GM12878 (cell line): ENCODE data around the gene PTPRN2. TPM values are rescaled to one million over a fixed set of nuclear protein-coding genes. Genes with fewer than 3 reads are reported as not detected.

Experiments used
- ATAC-seq: fragments of 200-7000 bp; cut with Tn5 transposase; 3 replicates; pipeline ENCODE4 v1.9.1; 2020; ENCODE audit warnings: mild to moderate bottlenecking, moderate library complexity
- BruUV-seq: library from RNA; stranded (reverse); fragments of 400-500 nt; replicated peaks from 2 replicates; lab custom pipeline; 2021; lab: Mats Ljungman, UMichigan
- CTCF ChIA-PET: fragments of 300-600 bp; sonication (Branson Sonifier 250); formaldehyde crosslinking; extraction: SDS; loops from one replicate; lab custom pipeline; 2021; ENCODE audit warnings: inconsistent platforms; lab: Yijun Ruan, JAX
- POLR2A ChIA-PET: fragments of 350-600 bp; formaldehyde crosslinking; extraction: SDS; loops from one replicate; lab custom pipeline; 2021; ENCODE audit warnings: inconsistent platforms; lab: Charles Lee
- RAD21 ChIA-PET: fragments of 300-600 bp; sonication (Branson Sonifier 250); formaldehyde crosslinking; loops from one replicate; lab custom pipeline; 2023; ENCODE audit warnings: antibody characterized with exemption; ENCODE audit not compliant: unreplicated experiment; lab: Charles Lee
- SMC1A ChIA-PET: fragments of 300-600 bp; sonication (Branson Sonifier 250); formaldehyde crosslinking; loops from one replicate; lab custom pipeline; 2023; ENCODE audit not compliant: unreplicated experiment, uncharacterized antibody; lab: Charles Lee
- DNase-seq: peaks from one replicate; pipeline ENCODE4 v3.0.0-alpha.2; 2011; ENCODE audit warnings: low read depth, low spot score
- FAIRE-seq: peaks from 3 replicates; lab custom pipeline; 2011; peaks lifted over from hg19 to GRCh38; lab: Jason Lieb, UNC
- H2AFZ ChIP-seq: 2 replicates; pipeline ENCODE4 v1.6.0; 2011; ENCODE audit warnings: low read depth, low read length, control low read depth; ENCODE audit not compliant: control insufficient read depth
- H3K27ac ChIP-seq: 2 replicates; pipeline ENCODE4 v1.5.1; 2011; ENCODE audit warnings: control low read depth; ENCODE audit not compliant: control insufficient read depth, insufficient read depth
- H3K27me3 ChIP-seq, 2 experiments: replicated peaks in 1 of 2; 2 replicates each; pipeline versions ENCODE4 v1.6.0 to v1.6.1; 2011; ENCODE audit warnings: low read length in 1 of 2; ENCODE audit not compliant: control insufficient read depth in 2 of 2, insufficient read depth in 2 of 2
- H3K36me3 ChIP-seq, 2 experiments: 2 replicates each; pipeline ENCODE4 v1.5.1; 2011; ENCODE audit warnings: low read length in 1 of 2; ENCODE audit not compliant: control insufficient read depth in 2 of 2, insufficient read depth in 2 of 2
- H3K4me1 ChIP-seq: 2 replicates; pipeline ENCODE4 v1.6.1; 2011; ENCODE audit warnings: mild to moderate bottlenecking, low read length, moderate library complexity, mixed read lengths; ENCODE audit not compliant: control insufficient read depth, insufficient read depth
- H3K4me2 ChIP-seq: 2 replicates; pipeline ENCODE4 v1.6.0; 2011; ENCODE audit warnings: control low read depth; ENCODE audit not compliant: control insufficient read depth, insufficient read depth
- H3K4me3 ChIP-seq: fragments of 200-600 bp; sonication (generic); 2 replicates; pipeline ENCODE4 v1.5.1; 2016
- H3K79me2 ChIP-seq: 2 replicates; pipeline ENCODE4 v1.6.0; 2011; ENCODE audit warnings: low read length; ENCODE audit not compliant: control insufficient read depth, insufficient read depth
- H3K9ac ChIP-seq: 2 replicates; pipeline ENCODE4 v1.8.0; 2011; ENCODE audit warnings: low read length, control low read depth, mixed read lengths; ENCODE audit not compliant: control insufficient read depth, insufficient read depth
- H3K9me3 ChIP-seq: replicated peaks from 3 replicates; pipeline ENCODE4 v1.5.1; 2011; ENCODE audit warnings: mild to moderate bottlenecking, low read length; ENCODE audit not compliant: control insufficient read depth, insufficient read depth
- H4K20me1 ChIP-seq: 2 replicates; pipeline ENCODE4 v1.6.0; 2011; ENCODE audit not compliant: control insufficient read depth, insufficient read depth
- ATF3 ChIP-seq: IDR thresholded peaks from 2 replicates; pipeline ENCODE4 v1.6.1; 2011; ENCODE audit warnings: low read depth, mild to moderate bottlenecking, low read length, moderate library complexity, borderline replicate concordance; ENCODE audit errors: extremely low read depth
- EED ChIP-seq: sonication (generic); IDR thresholded peaks from 2 replicates; pipeline ENCODE4 v1.6.1; 2016; ENCODE audit warnings: antibody characterized with exemption, low read depth
- EGR1 ChIP-seq, 2 experiments: IDR thresholded peaks; 1 replicate in 1 of 2; 2 replicates in 1 of 2; pipeline ENCODE4 v1.6.1; 2011 to 2012; ENCODE audit warnings: low read depth in 2 of 2, low read length in 2 of 2, borderline replicate concordance in 1 of 2, mild to moderate bottlenecking in 1 of 2, moderate library complexity in 1 of 2
- EP300 ChIP-seq, 2 experiments: fragments of 150-350 bp in 1 of 2; IDR thresholded peaks; 2 replicates each; pipeline ENCODE4 v1.6.1; 2011 to 2012; ENCODE audit warnings: low read depth in 2 of 2, low read length in 2 of 2, borderline replicate concordance in 1 of 2, improper control_type of control experiment in 1 of 2, inconsistent platforms in 1 of 2; ENCODE audit not compliant: control insufficient read depth in 1 of 2
- IRF5 ChIP-seq: fragments of 450-650 bp; IDR thresholded peaks from 2 replicates; pipeline ENCODE4 v1.6.1; 2017; ENCODE audit warnings: borderline replicate concordance
- NBN ChIP-seq: fragments of 450-650 bp; IDR thresholded peaks from 2 replicates; pipeline ENCODE4 v1.6.1; 2016
- NFXL1 ChIP-seq: fragments of 450-650 bp; IDR thresholded peaks from 2 replicates; pipeline ENCODE4 v1.6.1; 2017; ENCODE audit warnings: antibody characterized with exemption, mild to moderate bottlenecking, borderline replicate concordance
- RAD21 ChIP-seq: IDR thresholded peaks from 2 replicates; pipeline ENCODE4 v1.6.1; 2011; ENCODE audit warnings: mild to moderate bottlenecking, low read depth, low read length, moderate library complexity; ENCODE audit not compliant: insufficient read depth
- REST ChIP-seq: IDR thresholded peaks from 2 replicates; pipeline ENCODE4 v1.6.1; 2012; ENCODE audit warnings: mild to moderate bottlenecking, low read depth, low read length
- SP1 ChIP-seq: IDR thresholded peaks from one replicate; pipeline ENCODE4 v1.6.1; 2011; ENCODE audit warnings: low read depth, low read length
- TBL1XR1 ChIP-seq: IDR thresholded peaks from 2 replicates; pipeline ENCODE4 v1.6.1; 2012; ENCODE audit warnings: low read depth, low read length, improper control_type of control experiment
- WGBS: methylation state at CpG from one replicate; pipeline ENCODE4 v1.1.6; 2016; ENCODE audit warnings: low lambda C conversion rate; ENCODE audit not compliant: insufficient replicate concordance, insufficient coverage; ENCODE audit errors: missing lambda C conversion rate; 5-methylcytosine and 5-hydroxymethylcytosine counted together
- in situ Hi-C: fragments of 300-500 bp; cut with MboI; formaldehyde crosslinking; loops from 9 replicates; pipeline ENCODE4 v1.14.3; 2018; ENCODE audit warnings: mixed read lengths
- intact Hi-C: fragments of 100-400 bp; cut with micrococcal nuclease; formaldehyde crosslinking; loops from one replicate; pipeline ENCODE4 v1.14.2; 2022; ENCODE audit not compliant: unreplicated experiment
- polyA plus RNA-seq, 11 experiments: library from polyadenylated mRNA; depleted of rRNA in 4 of 11; unstranded in 6 of 11; stranded (reverse) in 5 of 11; fragments of >200 nt; fragmentation: Nextera tagmentation in 4 of 11; fragmentation: Illumina TruSeq in 1 of 11; extraction: Ambion mirVana in 4 of 11; extraction: Trizol in 1 of 11; gene quantifications; 1 replicate in 1 of 11; 2 replicates in 10 of 11; pipeline versions ENCODE4 v1.2.1 to v1.2.3, GENCODE V29; 2011 to 2016; ENCODE audit warnings: inconsistent platforms in 2 of 11, missing spikeins in 2 of 11, low read depth in 1 of 11
- total RNA-seq, 4 experiments: library from RNA; depleted of rRNA in 3 of 4; stranded (reverse); fragments of >200 nt in 3 of 4; fragmentation: Illumina TruSeq in 1 of 4; extraction: Trizol in 1 of 4; gene quantifications; 2 replicates each; pipeline versions ENCODE4 v1.2.1 to v1.2.3, GENCODE V29; 2013 to 2021
- TF ChIP-seq, protein P1 (sequence below): fragments of 150-350 bp; IDR thresholded peaks from 2 replicates; pipeline ENCODE4 v1.6.1; 2016; ENCODE audit warnings: low read depth, low read length
- TF ChIP-seq, protein P2 (sequence below): IDR thresholded peaks from 2 replicates; pipeline ENCODE4 v1.6.1; 2012; ENCODE audit warnings: low read depth, low read length, improper control_type of control experiment

The PTPRN2 gene
- total and polyA plus RNA-seq, 10 of the 15 experiments (the other 5 are each of a cell fraction or from before 2014, with no cell fraction given) = 5.4 TPM; not detected in 9

DNA sequence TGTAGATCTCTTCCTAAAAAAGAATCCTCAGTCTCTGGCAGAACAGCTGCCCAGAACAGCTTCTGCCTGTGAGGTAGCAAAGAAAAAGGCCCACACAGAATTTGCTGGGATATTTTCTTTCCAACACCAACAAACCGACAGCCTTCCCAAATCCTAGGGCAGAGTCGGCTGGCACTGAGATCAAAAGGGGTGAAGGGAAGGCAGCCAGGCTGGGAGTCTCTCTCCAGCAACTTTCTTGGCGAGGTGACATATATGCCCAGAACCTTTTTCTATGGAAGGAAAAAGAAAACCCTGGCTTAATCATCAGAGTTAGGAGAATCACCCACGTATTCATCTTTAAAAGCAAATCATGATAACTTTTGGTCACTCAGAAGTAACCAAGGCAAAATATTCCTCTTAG is 971.2 kb downstream of the PTPRN2 start (continued):
- TF ChIP-seq, protein P1, sequence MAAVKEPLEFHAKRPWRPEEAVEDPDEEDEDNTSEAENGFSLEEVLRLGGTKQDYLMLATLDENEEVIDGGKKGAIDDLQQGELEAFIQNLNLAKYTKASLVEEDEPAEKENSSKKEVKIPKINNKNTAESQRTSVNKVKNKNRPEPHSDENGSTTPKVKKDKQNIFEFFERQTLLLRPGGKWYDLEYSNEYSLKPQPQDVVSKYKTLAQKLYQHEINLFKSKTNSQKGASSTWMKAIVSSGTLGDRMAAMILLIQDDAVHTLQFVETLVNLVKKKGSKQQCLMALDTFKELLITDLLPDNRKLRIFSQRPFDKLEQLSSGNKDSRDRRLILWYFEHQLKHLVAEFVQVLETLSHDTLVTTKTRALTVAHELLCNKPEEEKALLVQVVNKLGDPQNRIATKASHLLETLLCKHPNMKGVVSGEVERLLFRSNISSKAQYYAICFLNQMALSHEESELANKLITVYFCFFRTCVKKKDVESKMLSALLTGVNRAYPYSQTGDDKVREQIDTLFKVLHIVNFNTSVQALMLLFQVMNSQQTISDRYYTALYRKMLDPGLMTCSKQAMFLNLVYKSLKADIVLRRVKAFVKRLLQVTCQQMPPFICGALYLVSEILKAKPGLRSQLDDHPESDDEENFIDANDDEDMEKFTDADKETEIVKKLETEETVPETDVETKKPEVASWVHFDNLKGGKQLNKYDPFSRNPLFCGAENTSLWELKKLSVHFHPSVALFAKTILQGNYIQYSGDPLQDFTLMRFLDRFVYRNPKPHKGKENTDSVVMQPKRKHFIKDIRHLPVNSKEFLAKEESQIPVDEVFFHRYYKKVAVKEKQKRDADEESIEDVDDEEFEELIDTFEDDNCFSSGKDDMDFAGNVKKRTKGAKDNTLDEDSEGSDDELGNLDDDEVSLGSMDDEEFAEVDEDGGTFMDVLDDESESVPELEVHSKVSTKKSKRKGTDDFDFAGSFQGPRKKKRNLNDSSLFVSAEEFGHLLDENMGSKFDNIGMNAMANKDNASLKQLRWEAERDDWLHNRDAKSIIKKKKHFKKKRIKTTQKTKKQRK = no peak
- TF ChIP-seq SP1 = no peak
- no peak for TF ChIP-seq EGR1 (IDR thresholded peaks at IDR 0.05; ENCODE audit: borderline replicate concordance in 1 of 2, low read depth in 2 of 2, low read length in 2 of 2)
- TF ChIP-seq TBL1XR1 = no peak

DNA sequence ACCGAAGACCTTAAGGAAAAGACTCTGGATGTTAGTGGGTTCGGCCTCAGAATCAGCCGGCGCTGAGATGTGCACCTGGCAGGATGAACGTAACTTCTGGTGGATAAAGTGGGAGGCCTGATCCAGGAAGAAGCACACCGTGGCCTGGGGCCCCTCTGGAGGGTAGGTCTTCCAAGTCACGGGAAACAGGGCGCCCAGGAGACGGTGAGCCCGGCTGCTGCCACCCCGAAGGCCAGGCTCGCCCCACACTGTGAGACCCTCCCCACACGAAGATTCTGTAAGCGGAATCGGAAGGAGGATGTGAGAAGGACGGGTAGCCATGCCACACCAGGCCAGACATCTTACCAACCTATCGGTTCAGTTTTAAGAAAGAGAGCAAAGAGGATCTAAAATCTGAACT is 971.8 kb downstream of the PTPRN2 start:
- no TSS peak for BruUV-seq
- Histone ChIP-seq H3K27ac (no peak overlapping the region), H3K79me2 (no peaks in the 10 kb centered on the region), H3K36me3 (no peaks in the 10 kb centered on the region), H3K4me3 (no peak overlapping the region), H3K9me3 (no peaks in the 10 kb centered on the region; the same call in 1 of the 3 replicates), H2AFZ (no peak overlapping the region), H3K9ac (no peak overlapping the region), H3K4me1 (no peaks in the 10 kb centered on the region), H4K20me1 (no peaks in the 10 kb centered on the region), H3K27me3 (no peaks in the 10 kb centered on the region), H3K4me2 (no peak overlapping the region)
- ATAC-seq (no peak), DNase-seq (no peak), FAIRE-seq (no peak)
- ChIA-PET SMC1A (no interaction called here), CTCF (no interaction called here), POLR2A (no interaction called here), RAD21 (no interaction called here)
- intact Hi-C loops (no loop called here), in situ Hi-C loops (no loop called here)
- 72% methylated on average over 16 of the region's 17 CpGs for WGBS
- TF ChIP-seq EP300 (IDR thresholded peaks at IDR 0.05; ENCODE audit: borderline replicate concordance in 1 of 2, control insufficient read depth in 1 of 2, low read depth in 2 of 2, low read length in 2 of 2) (no peak), NFXL1 (no peak), ATF3 (no peak), REST (no peak), RAD21 (no peak), NBN (no peak), EED (no peak), IRF5 (no peak)
- TF ChIP-seq, protein P2, sequence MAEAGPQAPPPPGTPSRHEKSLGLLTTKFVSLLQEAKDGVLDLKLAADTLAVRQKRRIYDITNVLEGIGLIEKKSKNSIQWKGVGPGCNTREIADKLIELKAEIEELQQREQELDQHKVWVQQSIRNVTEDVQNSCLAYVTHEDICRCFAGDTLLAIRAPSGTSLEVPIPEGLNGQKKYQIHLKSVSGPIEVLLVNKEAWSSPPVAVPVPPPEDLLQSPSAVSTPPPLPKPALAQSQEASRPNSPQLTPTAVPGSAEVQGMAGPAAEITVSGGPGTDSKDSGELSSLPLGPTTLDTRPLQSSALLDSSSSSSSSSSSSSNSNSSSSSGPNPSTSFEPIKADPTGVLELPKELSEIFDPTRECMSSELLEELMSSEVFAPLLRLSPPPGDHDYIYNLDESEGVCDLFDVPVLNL = no peak
